Panc1 (cell line): ENCODE data around the gene URAD.

ENCODE experiments used
- CTCF ChIP-seq: fragments of 450-650 bp; IDR thresholded peaks from 2 replicates; pipeline ENCODE4 v1.5.1; 2017; ENCODE audit warnings: mild to moderate bottlenecking
- POLR2AphosphoS5 ChIP-seq: IDR thresholded peaks from 2 replicates; pipeline ENCODE4 v1.6.1; 2012; ENCODE audit warnings: mild to moderate bottlenecking, low read depth, low read length, moderate library complexity
- TCF7L2 ChIP-seq: IDR thresholded peaks from 2 replicates; pipeline ENCODE4 v1.6.1; 2011; ENCODE audit warnings: mild to moderate bottlenecking, low read depth, low read length, inconsistent platforms

GRCh38 chr13:27962128-27962841 lies 26.2 kb downstream of the URAD start:
- TF ChIP-seq CTCF (no peak), POLR2AphosphoS5 (no peak), TCF7L2 (no peak)
